Naive thymus-derived CD4-positive, alpha-beta T cell (primary cell): ENCODE data around the gene PFKFB3. TPM values are rescaled to one million over a fixed set of nuclear protein-coding genes. Genes with fewer than 3 reads are reported as not detected.
A peak's percentile ranks its signal among the peaks of the same experiment; 100 is the strongest.

Experiments
- ATAC-seq: fragments of 150-1000 bp; cut with Tn5 transposase; 2 replicates; pipeline ENCODE4 v1.10.0; 2021; ENCODE audit warnings: mild to moderate bottlenecking, moderate library complexity
- CTCF ChIA-PET: fragments of 350-600 bp; sonication (Branson Sonifier 250); formaldehyde crosslinking; loops from one replicate; lab custom pipeline; 2021; ENCODE audit warnings: antibody characterized with exemption; lab: Charles Lee
- POLR2A ChIA-PET: fragments of 350-600 bp; sonication (Branson Sonifier 250); formaldehyde crosslinking; loops from one replicate; lab custom pipeline; 2021; ENCODE audit warnings: antibody characterized with exemption, inconsistent platforms; lab: Charles Lee
- DNase-seq, 9 donors: peaks; one replicate each; pipeline versions ENCODE4 v3.0.0 to v3.0.0-alpha.2; 2020 to 2022; ENCODE audit warnings: mixed read lengths in 1 of 9
- H3K27ac ChIP-seq: one replicate; pipeline ENCODE4 v1.7.0; 2013; ENCODE audit warnings: mild to moderate bottlenecking, low read depth, low read length, moderate library complexity
- H3K27me3 ChIP-seq, 2 donors: one replicate each; pipeline ENCODE4 v1.7.0; 2013; ENCODE audit warnings: low read length in 2 of 2, mild to moderate bottlenecking in 2 of 2, moderate library complexity in 2 of 2; ENCODE audit not compliant: control insufficient read depth in 2 of 2, insufficient read depth in 2 of 2
- H3K36me3 ChIP-seq, 3 experiments: 1 replicate in 2 of 3; 2 replicates in 1 of 3; pipeline ENCODE4 v1.7.0; 2013; ENCODE audit warnings: low read length in 3 of 3, mild to moderate bottlenecking in 3 of 3, moderate library complexity in 1 of 3; ENCODE audit not compliant: insufficient read depth in 3 of 3, control insufficient read depth in 2 of 3
- H3K4me1 ChIP-seq, 2 donors: one replicate each; pipeline ENCODE4 v1.7.0; 2013; ENCODE audit warnings: low read length in 2 of 2, mild to moderate bottlenecking in 2 of 2, moderate library complexity in 1 of 2; ENCODE audit not compliant: control insufficient read depth in 2 of 2, insufficient read depth in 2 of 2
- H3K4me3 ChIP-seq: 2 replicates; pipeline ENCODE4 v1.7.0; 2013; ENCODE audit warnings: mild to moderate bottlenecking, low read length
- H3K9me3 ChIP-seq, 3 experiments: 1 replicate in 2 of 3; 2 replicates in 1 of 3; pipeline ENCODE4 v1.7.0; 2013; ENCODE audit warnings: low read length in 3 of 3; ENCODE audit not compliant: control insufficient read depth in 2 of 3
- H3K27ac Mint-ChIP-seq, 9 donors: one replicate each; pipeline ENCODE4 v1.8.0; 2020 to 2022; ENCODE audit warnings: mixed read lengths in 9 of 9, mild to moderate bottlenecking in 8 of 9, moderate library complexity in 5 of 9, inconsistent platforms in 2 of 9
- H3K27me3 Mint-ChIP-seq, 5 donors: one replicate each; pipeline ENCODE4 v1.8.0; 2021 to 2022; ENCODE audit warnings: mixed read lengths in 5 of 5, mild to moderate bottlenecking in 1 of 5
- H3K36me3 Mint-ChIP-seq, 5 donors: one replicate each; pipeline ENCODE4 v1.8.0; 2020 to 2022; ENCODE audit warnings: mixed read lengths in 5 of 5, mild to moderate bottlenecking in 3 of 5, inconsistent platforms in 1 of 5
- H3K4me1 Mint-ChIP-seq, 7 donors: one replicate each; pipeline ENCODE4 v1.8.0; 2020 to 2022; ENCODE audit warnings: mixed read lengths in 7 of 7, mild to moderate bottlenecking in 3 of 7, inconsistent platforms in 1 of 7
- H3K4me3 Mint-ChIP-seq, 10 donors: one replicate each; pipeline ENCODE4 v1.8.0; 2020 to 2022; ENCODE audit warnings: mild to moderate bottlenecking in 10 of 10, mixed read lengths in 10 of 10, moderate library complexity in 6 of 10, inconsistent platforms in 2 of 10
- H3K9me3 Mint-ChIP-seq, 11 donors: one replicate each; pipeline ENCODE4 v1.8.0; 2020 to 2022; ENCODE audit warnings: mixed read lengths in 11 of 11, mild to moderate bottlenecking in 4 of 11, inconsistent platforms in 1 of 11, moderate library complexity in 1 of 11
- intact Hi-C, 2 donors: fragments of 100-400 bp; cut with micrococcal nuclease; formaldehyde crosslinking; loops; one replicate each; pipeline ENCODE4 v1.15.1; 2023
- polyA plus RNA-seq, 2 donors: library from polyadenylated mRNA; unstranded; fragments of 300-500 nt; fragmentation: Illumina TruSeq; gene quantifications; one replicate each; pipeline ENCODE4 v1.2.3, GENCODE V29; 2021
- total RNA-seq, 6 experiments: library from RNA in 5 of 6; stranded (reverse) in 5 of 6; gene quantifications; 1 replicate in 5 of 6; 2 replicates in 1 of 6; pipeline ENCODE4 v1.2.3 and lab custom pipeline; 2021 to 2026

The PFKFB3 gene
- total and polyA plus RNA-seq, 7 experiments from 2014 or later: 2.3 to 129 (median 66.1) TPM

GRCh38 chr10:6180480-6181110 is 22.1 kb upstream of the PFKFB3 start:
- no peaks in the 10 kb centered on the region for H3K27me3 ChIP-seq
- DNase-seq: no peak
- H3K4me3 Mint-ChIP-seq: no peak overlapping the region
- no peaks in the 10 kb centered on the region for H3K9me3 ChIP-seq
- ChIA-PET CTCF (no interaction called here), POLR2A (no interaction called here)
- peaks cover 0 to 4% of the 10 kb centered on the region in 2 donors for H3K4me1 ChIP-seq
- H3K27me3 Mint-ChIP-seq: no peaks in the 10 kb centered on the region
- H3K4me3 ChIP-seq: no peak overlapping the region
- no peaks in the 10 kb centered on the region for H3K9me3 Mint-ChIP-seq
- H3K36me3 Mint-ChIP-seq: peaks cover 0 to 5% (median 4%) of the 10 kb centered on the region in 5 donors
- no peaks in the 10 kb centered on the region for H3K36me3 ChIP-seq
- intact Hi-C loops: no loop called here
- H3K4me1 Mint-ChIP-seq: peaks cover 17 to 42% (median 39%) of the 10 kb centered on the region in 7 donors
- ATAC-seq: no peak
- H3K27ac Mint-ChIP-seq: peak overlapping the region in 3 of 9 donors; percentile 28 to 67 (median 48)
- no peak overlapping the region for H3K27ac ChIP-seq

GRCh38 chr10:6181249-6181648 is 21.5 kb upstream of the PFKFB3 start:
- no peaks in the 10 kb centered on the region for H3K36me3 ChIP-seq
- no peak for ATAC-seq
- intact Hi-C loops: no loop called here
- POLR2A ChIA-PET: interaction anchor here (0.6 to 1.2 kb wide), 2 partner anchors 14 to 500 kb away, joined by 3 to 6 read pairs; no protein-coding TSS in a partner anchor
- no peak for DNase-seq
- H3K4me3 Mint-ChIP-seq: no peak overlapping the region
- no peak overlapping the region for H3K27ac ChIP-seq
- CTCF ChIA-PET: interaction anchor here (1.1 kb wide), 1 partner anchor 8 kb away, joined by 4 read pairs; no protein-coding TSS in a partner anchor
- H3K27me3 Mint-ChIP-seq: no peaks in the 10 kb centered on the region
- H3K27ac Mint-ChIP-seq: peak overlapping the region in 3 of 9 donors; percentile 12 to 48 (median 20)
- no peaks in the 10 kb centered on the region for H3K27me3 ChIP-seq
- no peak overlapping the region for H3K4me3 ChIP-seq
- no peaks in the 10 kb centered on the region for H3K9me3 ChIP-seq
- peaks cover 0 to 4% of the 10 kb centered on the region in 2 donors for H3K4me1 ChIP-seq
- H3K9me3 Mint-ChIP-seq: no peaks in the 10 kb centered on the region
- H3K4me1 Mint-ChIP-seq: peaks cover 12 to 39% (median 33%) of the 10 kb centered on the region in 7 donors
- H3K36me3 Mint-ChIP-seq: no peaks in the 10 kb centered on the region

GRCh38 chr10:6182454-6183098 is 20.2 kb upstream of the PFKFB3 start:
- Mint-ChIP-seq H3K4me3 (no peak overlapping the region), H3K36me3 (peaks cover 0 to 1% (median 0%) of the 10 kb centered on the region in 5 donors), H3K27ac (peak overlapping the region in 1 of 9 donors; percentile 18), H3K4me1 (peaks cover 1 to 39% (median 22%) of the 10 kb centered on the region in 7 donors), H3K9me3 (no peaks in the 10 kb centered on the region), H3K27me3 (no peaks in the 10 kb centered on the region)
- intact Hi-C loops: no loop called here
- ChIA-PET CTCF (interaction anchor here (0.6 to 1.1 kb wide), 4 partner anchors 9 to 146 kb away, joined by 3 to 4 read pairs (median 4); no protein-coding TSS in a partner anchor), POLR2A (interaction anchor here (1.2 to 1.9 kb wide), 2 partner anchors 9 to 15 kb away, joined by 3 to 9 read pairs; no protein-coding TSS in a partner anchor)
- no peaks in the 10 kb centered on the region for H3K36me3 ChIP-seq
- DNase-seq: no peak
- no peaks in the 10 kb centered on the region for H3K9me3 ChIP-seq
- H3K4me3 ChIP-seq: no peak overlapping the region
- H3K27me3 ChIP-seq: no peaks in the 10 kb centered on the region
- no peak overlapping the region for H3K27ac ChIP-seq
- ATAC-seq: no peak
- no peaks in the 10 kb centered on the region for H3K4me1 ChIP-seq

GRCh38 chr10:6185039-6185716 is 17.6 kb upstream of the PFKFB3 start:
- Histone ChIP-seq H3K4me1 (no peaks in the 10 kb centered on the region), H3K36me3 (no peaks in the 10 kb centered on the region), H3K4me3 (no peak overlapping the region), H3K9me3 (no peaks in the 10 kb centered on the region), H3K27me3 (no peaks in the 10 kb centered on the region), H3K27ac (no peak overlapping the region)
- Mint-ChIP-seq H3K27me3 (no peaks in the 10 kb centered on the region), H3K4me3 (no peak overlapping the region), H3K27ac (peak overlapping the region in 1 of 9 donors; percentile 60), H3K4me1 (peaks cover 7 to 47% (median 15%) of the 10 kb centered on the region in 7 donors), H3K36me3 (peaks cover 0 to 3% (median 0%) of the 10 kb centered on the region in 5 donors), H3K9me3 (no peaks in the 10 kb centered on the region)
- intact Hi-C loops: no loop called here
- ChIA-PET POLR2A (interaction anchor here (0.6 to 0.7 kb wide), 3 partner anchors 22 to 416 kb away, joined by 3 read pairs; no protein-coding TSS in a partner anchor), CTCF (no interaction called here)
- DNase-seq (no peak), ATAC-seq (no peak)

GRCh38 chr10:6186894-6187256 is 15.9 kb upstream of the PFKFB3 start:
- intact Hi-C loops: no loop called here
- Histone ChIP-seq H3K9me3 (no peaks in the 10 kb centered on the region), H3K27me3 (no peaks in the 10 kb centered on the region), H3K36me3 (no peaks in the 10 kb centered on the region), H3K4me3 (no peak overlapping the region), H3K4me1 (no peaks in the 10 kb centered on the region), H3K27ac (no peak overlapping the region)
- Mint-ChIP-seq H3K9me3 (no peaks in the 10 kb centered on the region), H3K27ac (no peak overlapping the region), H3K27me3 (no peaks in the 10 kb centered on the region), H3K36me3 (peaks cover 0 to 5% (median 0%) of the 10 kb centered on the region in 5 donors), H3K4me3 (no peak overlapping the region), H3K4me1 (peaks cover 20 to 54% (median 25%) of the 10 kb centered on the region in 7 donors)
- ChIA-PET POLR2A (interaction anchor here (0.7 to 1.2 kb wide), 2 partner anchors 15 to 160 kb away, joined by 3 read pairs; no protein-coding TSS in a partner anchor), CTCF (no interaction called here)
- DNase-seq (no peak), ATAC-seq (no peak)

- H3K36me3 Mint-ChIP-seq: peaks cover 0 to 5% (median 0%) of the 10 kb centered on the region in 5 donors
- ATAC-seq (no peak), DNase-seq (no peak)
- no peaks in the 10 kb centered on the region for H3K9me3 Mint-ChIP-seq
- H3K4me3 ChIP-seq: no peak overlapping the region
- H3K4me3 Mint-ChIP-seq: no peak overlapping the region
- H3K27ac Mint-ChIP-seq: no peak overlapping the region
- no peaks in the 10 kb centered on the region for H3K27me3 ChIP-seq
- H3K27me3 Mint-ChIP-seq: no peaks in the 10 kb centered on the region
- H3K4me1 Mint-ChIP-seq: peaks cover 22 to 52% (median 28%) of the 10 kb centered on the region in 7 donors
- intact Hi-C loops: no loop called here
- ChIA-PET CTCF (no interaction called here), POLR2A (interaction anchor here (0.7 to 1.2 kb wide), 3 partner anchors 13 to 159 kb away, joined by 3 read pairs; no protein-coding TSS in a partner anchor)
- no peaks in the 10 kb centered on the region for H3K9me3 ChIP-seq
- H3K36me3 ChIP-seq: no peaks in the 10 kb centered on the region
- H3K27ac ChIP-seq: no peak overlapping the region
- H3K4me1 ChIP-seq: no peaks in the 10 kb centered on the region
Observed at GRCh38 chr10:6187278-6187677, 15.5 kb upstream of the PFKFB3 start.
